Measurements from ENCODE around the gene CFAP92.
A peak's percentile ranks its signal among the peaks of the same experiment; 100 is the strongest.

CFAP92 gene

GRCh38 chr3:129030611-129031010 lies 36.7 kb upstream of the CFAP92 start:
- TF ChIP-seq FOXP2 (optimal IDR thresholded peaks at IDR 0.05; ENCODE audit: borderline replicate concordance, extremely low read depth, extremely low read length, insufficient read depth), result no peak
- no peak for TF ChIP-seq POLR2AphosphoS5 (IDR thresholded peaks at IDR 0.05; ENCODE audit: low read depth, low read length)
- no peak for TF ChIP-seq SIN3A (IDR thresholded peaks at IDR 0.05; ENCODE audit: borderline replicate concordance, insufficient read depth, low read length)
- TF ChIP-seq TAF1 (IDR thresholded peaks at IDR 0.05; ENCODE audit: borderline replicate concordance, insufficient read depth, low read length), result no peak
- TF ChIP-seq REST (IDR thresholded peaks at IDR 0.05; ENCODE audit: insufficient read depth in 1 of 2, low read depth in 2 of 2, low read length in 2 of 2), result no peak

- TF ChIP-seq FOXP2 (optimal IDR thresholded peaks at IDR 0.05; ENCODE audit: borderline replicate concordance, extremely low read depth, extremely low read length, insufficient read depth) (no peak), SIN3A (IDR thresholded peaks at IDR 0.05; ENCODE audit: borderline replicate concordance, insufficient read depth, low read length) (no peak), TAF1 (IDR thresholded peaks at IDR 0.05; ENCODE audit: borderline replicate concordance, insufficient read depth, low read length) (no peak), REST (IDR thresholded peaks at IDR 0.05; ENCODE audit: insufficient read depth in 1 of 2, low read depth in 2 of 2, low read length in 2 of 2) (no peak), POLR2AphosphoS5 (IDR thresholded peaks at IDR 0.05; ENCODE audit: low read depth, low read length) (no peak)
These were observed 35.0 kb upstream of the CFAP92 start for GRCh38 chr3:129028866-129029265.

- TF ChIP-seq SIN3A (IDR thresholded peaks at IDR 0.05; ENCODE audit: borderline replicate concordance, insufficient read depth, low read length), result no peak
- no peak for TF ChIP-seq FOXP2 (optimal IDR thresholded peaks at IDR 0.05; ENCODE audit: borderline replicate concordance, extremely low read depth, extremely low read length, insufficient read depth)
- no peak for TF ChIP-seq REST (IDR thresholded peaks at IDR 0.05; ENCODE audit: insufficient read depth in 1 of 2, low read depth in 2 of 2, low read length in 2 of 2)
- TF ChIP-seq TAF1 (IDR thresholded peaks at IDR 0.05; ENCODE audit: borderline replicate concordance, insufficient read depth, low read length), result no peak
- TF ChIP-seq POLR2AphosphoS5 (IDR thresholded peaks at IDR 0.05; ENCODE audit: low read depth, low read length), result no peak
These were observed 33.6 kb upstream of the CFAP92 start for GRCh38 chr3:129027544-129027880.

- no peak for TF ChIP-seq TAF1 (IDR thresholded peaks at IDR 0.05; ENCODE audit: borderline replicate concordance, insufficient read depth, low read length)
- TF ChIP-seq FOXP2 (optimal IDR thresholded peaks at IDR 0.05; ENCODE audit: borderline replicate concordance, extremely low read depth, extremely low read length, insufficient read depth), result peak; percentile 26
These were observed 33.1 kb upstream of the CFAP92 start for GRCh38 chr3:129026728-129027543.

- TF ChIP-seq POLR2AphosphoS5 (IDR thresholded peaks at IDR 0.05; ENCODE audit: low read depth, low read length), result no peak
- no peak for TF ChIP-seq SIN3A (IDR thresholded peaks at IDR 0.05; ENCODE audit: borderline replicate concordance, insufficient read depth, low read length)
- TF ChIP-seq REST (IDR thresholded peaks at IDR 0.05; ENCODE audit: insufficient read depth in 1 of 2, low read depth in 2 of 2, low read length in 2 of 2), result no peak
- no peak for TF ChIP-seq FOXP2 (optimal IDR thresholded peaks at IDR 0.05; ENCODE audit: borderline replicate concordance, extremely low read depth, extremely low read length, insufficient read depth)
- TF ChIP-seq TAF1 (IDR thresholded peaks at IDR 0.05; ENCODE audit: borderline replicate concordance, insufficient read depth, low read length), result no peak
These were observed 32.0 kb upstream of the CFAP92 start for GRCh38 chr3:129025691-129026435.

Data from PFSK-1 (cell line).